Measurements from ENCODE around the gene THSD7A.

The THSD7A gene

DNA sequence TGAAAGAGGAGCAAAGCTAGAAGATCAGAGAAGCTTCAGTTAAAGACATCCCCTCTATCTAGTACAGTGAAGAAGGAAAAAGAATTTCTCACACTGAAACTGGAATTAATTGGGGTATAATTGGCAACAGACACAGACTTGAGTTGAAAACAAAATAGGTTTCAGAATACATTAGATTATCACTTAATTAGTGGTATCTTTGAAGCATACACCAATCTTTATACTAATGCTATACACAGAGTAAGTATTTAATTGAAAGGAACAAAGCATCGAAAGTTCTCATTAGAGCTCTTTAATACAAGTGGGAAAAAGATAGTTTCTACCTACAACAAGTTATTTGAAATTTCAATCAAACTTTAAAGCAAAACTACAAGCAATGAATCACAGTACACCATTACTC is 128.2 kb downstream of the THSD7A start:
- no peak for DNase-seq (ENCODE audit: low read depth in 2 of 2)

DNA sequence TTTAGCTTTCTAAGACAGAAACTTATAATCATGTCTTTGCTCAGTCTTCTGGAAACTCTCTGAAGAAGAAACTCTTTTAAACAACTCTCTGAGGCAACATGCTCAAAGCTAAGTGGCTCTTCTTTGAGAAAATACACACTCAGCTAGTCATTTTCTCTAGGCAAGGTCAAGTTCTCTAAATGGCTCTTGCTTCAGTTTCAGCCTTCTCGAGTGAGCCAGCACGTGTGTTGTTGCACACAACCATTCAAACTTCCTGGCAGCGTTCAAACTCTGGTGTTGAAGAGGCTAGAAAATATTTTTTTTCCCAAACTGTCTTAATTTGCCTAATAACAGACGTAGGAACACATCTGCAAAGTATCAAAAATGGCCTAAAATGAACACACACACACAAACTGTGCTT is 129.1 kb downstream of the THSD7A start:
- DNase-seq (ENCODE audit: low read depth in 2 of 2): no peak

DNA sequence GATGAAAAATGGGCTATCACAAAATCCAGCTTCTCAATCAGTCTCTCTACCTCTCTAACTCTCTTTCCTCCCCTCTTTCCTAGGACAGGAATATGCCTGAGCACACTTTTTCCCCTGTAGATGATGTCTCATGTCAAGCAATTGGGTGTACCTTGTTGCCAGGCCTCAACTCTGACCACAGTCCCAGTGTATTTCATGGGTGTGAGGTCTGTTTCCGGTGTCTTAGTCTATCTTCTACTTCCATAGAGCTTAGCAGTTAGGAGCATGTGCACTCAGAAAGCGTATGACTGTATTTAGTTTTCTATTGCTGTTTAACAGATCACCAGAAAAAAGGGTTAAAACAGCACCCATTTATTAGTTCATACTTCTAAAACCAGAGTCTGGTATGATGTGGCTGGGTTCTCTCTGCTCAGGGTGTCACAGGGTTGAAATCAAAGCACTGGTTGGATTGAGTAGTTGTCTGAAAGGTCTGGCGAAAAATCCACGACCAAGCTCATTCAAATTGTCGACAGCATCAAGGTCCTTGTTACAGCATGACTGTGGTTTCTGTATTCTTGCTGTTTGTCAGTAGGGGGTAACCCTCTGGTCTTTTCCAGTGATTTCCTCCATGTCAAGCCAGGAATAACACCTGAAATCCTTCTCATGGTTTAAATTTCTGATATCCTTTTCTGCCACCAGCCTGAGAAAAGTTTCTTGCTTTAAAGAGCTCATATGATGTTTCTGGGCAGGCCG is 130.0 kb downstream of the THSD7A start:
- no peak for DNase-seq (ENCODE audit: low read depth in 2 of 2)

DNA sequence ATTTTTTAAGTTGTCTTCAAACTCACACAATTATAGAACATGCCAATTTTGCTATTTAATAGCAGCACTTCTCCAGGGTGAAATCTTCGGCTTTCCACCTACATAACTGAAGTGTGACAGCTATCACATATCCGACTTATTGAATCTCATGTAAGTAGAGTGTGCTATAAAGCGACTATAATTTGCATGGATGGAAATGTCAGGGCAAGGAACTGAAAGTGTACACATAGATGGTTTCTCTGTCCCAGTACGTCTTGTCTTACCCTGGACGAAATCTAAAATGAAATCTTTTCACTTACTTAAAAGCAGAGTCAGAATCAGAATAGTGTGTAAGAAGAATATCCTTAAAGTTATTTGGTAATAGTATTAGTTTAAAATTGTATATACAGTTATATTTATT is 132.3 kb downstream of the THSD7A start:
- no peak for DNase-seq (ENCODE audit: low read depth in 2 of 2)

DNA sequence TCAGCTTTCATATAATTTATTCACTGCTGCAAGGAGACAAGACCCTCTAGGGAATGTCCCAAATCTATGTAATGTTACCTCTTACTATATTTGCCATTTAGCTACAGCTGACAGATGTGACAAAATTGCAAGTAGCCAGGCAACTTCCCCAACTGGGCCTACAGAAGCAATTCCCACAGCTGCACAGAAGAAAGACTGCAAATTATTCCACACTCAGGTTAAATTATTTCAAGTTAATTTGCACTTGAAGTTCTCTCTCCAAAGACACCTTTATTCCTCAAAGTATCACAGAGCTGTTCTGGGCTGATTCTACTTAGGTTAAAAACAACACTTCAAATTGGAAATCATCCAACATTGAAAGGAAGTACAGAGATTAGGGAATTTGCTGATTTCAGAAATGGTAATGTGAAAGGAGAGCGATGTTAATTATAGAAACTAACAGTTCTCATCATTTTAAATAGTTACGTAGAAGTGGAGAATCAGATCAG is 133.6 kb downstream of the THSD7A start:
- no peak for DNase-seq (ENCODE audit: low read depth in 2 of 2)

DNA sequence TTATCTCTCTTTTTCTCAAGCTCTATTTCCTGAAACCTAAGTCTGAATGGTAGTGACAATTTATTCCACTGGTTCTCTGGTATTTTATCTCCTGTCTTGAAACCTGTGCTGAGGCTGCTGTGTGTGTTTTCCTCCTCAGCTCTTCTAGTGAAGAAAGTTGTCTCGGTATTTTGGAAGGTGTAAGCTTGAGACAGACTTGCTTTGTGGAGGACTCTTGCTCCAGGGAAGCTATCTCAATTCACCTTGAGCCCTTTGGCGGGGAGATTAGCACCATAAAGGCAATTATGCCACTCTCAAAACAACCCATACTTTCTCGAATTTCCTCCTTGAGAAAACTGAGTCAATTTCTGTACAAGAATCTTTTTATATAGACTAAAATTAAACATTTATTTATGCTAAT is 141.6 kb downstream of the THSD7A start:
- no peak for DNase-seq (ENCODE audit: low read depth in 2 of 2)

DNA sequence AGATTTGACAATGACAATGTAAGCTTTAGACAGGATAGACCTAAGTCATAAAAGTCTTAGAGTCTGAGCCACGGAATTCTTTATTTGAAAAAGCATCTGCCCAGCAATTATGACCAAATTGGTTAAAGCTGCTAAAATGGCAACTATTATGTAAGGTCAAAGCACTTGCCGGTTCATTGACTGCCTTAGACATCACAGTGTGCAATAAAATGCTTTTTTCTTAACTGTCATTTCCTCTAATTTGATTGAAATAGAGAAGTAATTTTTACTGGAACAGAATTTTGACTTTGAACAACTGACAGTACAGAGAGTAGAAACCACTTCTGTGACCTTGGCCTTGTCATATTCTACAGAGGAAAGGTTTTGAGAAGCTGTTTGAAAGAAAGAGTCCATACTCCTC is 142.9 kb downstream of the THSD7A start:
- no peak for DNase-seq (ENCODE audit: low read depth in 2 of 2)

DNA sequence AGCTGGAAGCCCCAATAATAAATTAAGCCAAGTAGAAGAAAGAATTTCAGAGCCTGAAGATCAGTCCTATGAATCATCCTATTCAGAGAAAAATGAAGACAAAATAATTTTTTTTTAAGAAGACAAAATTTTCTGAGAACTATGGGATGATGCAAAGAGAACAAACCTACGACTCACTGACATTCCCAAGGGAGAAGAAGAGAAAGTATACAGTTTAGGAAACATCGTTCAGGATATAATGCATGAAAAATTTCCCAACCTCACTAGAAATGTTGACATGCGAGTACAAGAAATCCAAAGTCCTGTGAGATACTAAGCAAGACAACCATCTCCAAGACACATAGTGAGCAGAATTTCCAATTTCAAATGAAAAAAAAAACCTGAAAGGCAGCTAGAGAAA is 150.5 kb downstream of the THSD7A start:
- peak; percentile 24 to 35 for DNase-seq (ENCODE audit: low read depth in 2 of 2)

DNA sequence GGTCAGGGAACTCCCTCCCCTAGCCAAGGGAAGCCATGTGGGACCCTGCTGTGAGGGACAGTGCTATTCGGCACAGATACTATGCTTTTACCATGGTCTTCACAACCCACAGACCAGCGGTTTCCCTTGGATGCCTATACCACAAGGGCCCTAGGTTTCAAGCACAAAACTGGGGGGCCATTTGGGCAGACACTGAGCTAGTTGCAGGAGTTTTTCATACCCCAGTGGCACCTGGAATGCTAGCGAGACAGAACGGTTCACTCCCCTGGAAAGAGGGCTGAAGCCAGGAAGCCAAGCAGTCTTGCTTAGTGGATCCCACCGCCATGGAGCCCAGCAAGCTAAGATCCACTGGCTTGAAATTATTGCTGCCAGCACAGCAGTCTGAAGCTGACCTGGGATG is 156.8 kb downstream of the THSD7A start:
- no peak for DNase-seq (ENCODE audit: low read depth in 2 of 2)

DNA sequence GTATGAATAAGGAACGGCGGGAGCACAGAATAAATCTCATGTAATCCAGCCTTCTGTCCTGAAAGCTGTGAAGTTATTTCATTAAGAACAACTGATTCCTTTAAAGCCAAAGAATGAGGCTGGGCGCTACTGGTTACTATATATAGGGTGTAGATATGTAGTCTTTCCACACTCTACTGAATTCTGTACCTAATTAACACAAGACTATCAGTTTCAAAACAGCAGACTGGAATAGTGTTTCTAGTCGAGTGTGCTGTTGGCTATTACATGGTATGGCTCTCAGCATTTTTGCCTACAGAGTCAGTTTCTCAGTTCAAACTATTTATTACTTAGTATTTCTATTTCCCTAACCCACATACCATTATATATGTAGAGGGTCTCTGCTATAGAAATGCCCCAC is 163.3 kb downstream of the THSD7A start:
- DNase-seq (ENCODE audit: low read depth in 2 of 2): no peak

DNA sequence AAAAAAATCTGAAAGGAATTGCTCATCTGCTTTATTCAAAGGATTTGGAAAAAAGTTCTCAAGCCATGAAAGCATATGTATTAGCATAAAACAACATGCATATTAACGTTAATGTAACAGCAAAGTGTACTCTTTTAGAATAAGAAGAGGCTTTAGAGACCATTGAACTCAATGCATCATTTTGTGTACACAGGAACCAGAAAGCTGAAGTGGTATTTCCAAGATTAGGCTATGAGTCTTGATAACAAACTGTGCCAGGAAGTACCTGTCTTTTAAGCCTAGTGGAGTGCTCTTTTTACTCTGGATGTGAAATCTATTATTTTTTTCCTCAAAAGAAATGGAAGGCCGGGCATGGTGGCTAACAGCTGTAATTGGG is 164.2 kb downstream of the THSD7A start:
- no peak for DNase-seq (ENCODE audit: low read depth in 2 of 2)

DNA sequence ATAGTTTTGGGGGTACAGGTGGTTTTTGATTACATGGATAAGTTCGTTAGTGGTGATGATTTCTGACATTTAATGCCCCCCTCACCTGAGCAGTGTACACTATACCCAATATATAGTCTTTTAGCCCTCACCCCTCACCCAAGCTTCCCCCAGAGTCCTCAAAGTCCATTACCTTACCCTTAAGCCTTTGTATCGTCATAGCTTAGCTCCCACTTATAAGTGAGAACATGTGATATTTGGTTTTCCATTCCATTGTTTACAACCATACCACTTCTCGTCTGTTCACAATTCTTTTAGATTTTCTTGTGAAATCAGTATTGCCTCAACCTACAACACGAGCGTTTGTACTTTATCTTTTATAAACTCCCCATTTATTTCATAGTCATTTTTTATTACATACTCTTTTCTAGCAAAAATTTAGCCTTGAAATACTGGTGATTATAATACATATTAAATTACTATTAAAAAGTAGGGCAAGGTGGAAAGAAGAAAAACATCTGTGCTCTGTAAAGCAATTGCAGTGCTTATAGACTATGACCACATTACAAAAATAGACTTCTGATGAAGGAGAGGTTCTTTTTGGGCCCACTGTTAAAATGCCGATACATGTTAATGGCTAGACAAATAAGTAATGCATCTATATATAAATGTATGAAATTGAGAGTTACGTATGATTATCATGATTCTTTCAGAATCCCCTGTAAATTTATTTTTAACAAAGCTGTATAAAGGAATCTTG is 164.8 kb downstream of the THSD7A start:
- no peak for DNase-seq (ENCODE audit: low read depth in 2 of 2)

DNA sequence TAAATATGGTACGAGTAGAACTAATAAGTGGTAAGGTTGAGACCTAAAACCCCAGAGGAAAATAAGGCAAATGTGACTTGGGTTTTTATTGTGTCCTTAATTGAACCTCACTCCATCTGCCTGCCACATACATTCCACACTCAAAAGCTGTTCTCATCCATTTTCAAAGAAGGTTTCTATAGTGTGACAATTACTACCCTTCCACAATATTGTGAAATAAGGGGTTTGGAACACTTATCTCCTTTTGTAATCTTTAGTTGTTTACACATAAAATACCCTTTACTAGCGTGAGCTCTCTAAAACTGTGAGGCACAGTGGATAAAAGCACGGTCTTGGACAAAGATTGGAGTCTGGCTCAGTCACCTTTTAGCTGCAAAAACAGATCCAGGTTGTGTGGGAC is 166.6 kb downstream of the THSD7A start:
- DNase-seq (ENCODE audit: low read depth in 2 of 2): no peak

DNA sequence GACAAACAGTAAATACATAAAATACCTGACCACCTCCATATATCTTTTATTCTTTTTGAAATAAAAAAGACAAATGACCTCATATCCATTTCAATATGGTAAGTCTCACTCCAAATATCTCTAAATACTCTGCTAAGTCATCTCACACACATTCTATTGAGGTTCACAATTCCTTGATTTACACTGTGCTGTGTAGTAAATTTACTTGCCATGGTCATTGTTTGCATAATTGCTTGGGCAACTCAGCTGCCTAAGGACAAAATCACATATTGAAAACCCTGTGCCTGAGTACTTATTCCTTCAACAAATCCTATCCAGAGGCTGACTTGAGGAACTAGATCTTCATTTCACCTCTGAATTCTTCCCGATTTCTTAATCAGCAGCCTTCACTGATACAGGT is 176.4 kb downstream of the THSD7A start:
- no peak for DNase-seq (ENCODE audit: low read depth in 2 of 2)

DNA sequence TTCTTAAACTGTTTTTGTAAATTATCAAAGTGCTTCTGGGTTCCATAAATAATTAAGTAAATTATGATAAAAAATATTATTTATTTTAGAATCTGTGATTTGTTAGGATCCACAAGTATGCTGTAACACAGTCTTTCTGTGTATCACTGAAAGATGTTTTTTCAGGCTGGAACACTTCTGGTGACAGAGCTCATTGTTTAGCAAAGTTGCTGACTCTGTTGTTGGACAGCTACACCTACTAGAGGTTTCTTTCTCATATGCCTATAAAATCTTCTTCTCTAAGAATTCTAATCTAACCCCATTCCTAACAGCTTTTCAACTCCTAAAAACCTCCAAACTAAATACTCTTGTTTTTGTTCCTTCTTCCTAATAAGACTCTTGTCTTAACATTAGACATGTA is 176.8 kb downstream of the THSD7A start:
- DNase-seq (ENCODE audit: low read depth in 2 of 2): no peak

DNA sequence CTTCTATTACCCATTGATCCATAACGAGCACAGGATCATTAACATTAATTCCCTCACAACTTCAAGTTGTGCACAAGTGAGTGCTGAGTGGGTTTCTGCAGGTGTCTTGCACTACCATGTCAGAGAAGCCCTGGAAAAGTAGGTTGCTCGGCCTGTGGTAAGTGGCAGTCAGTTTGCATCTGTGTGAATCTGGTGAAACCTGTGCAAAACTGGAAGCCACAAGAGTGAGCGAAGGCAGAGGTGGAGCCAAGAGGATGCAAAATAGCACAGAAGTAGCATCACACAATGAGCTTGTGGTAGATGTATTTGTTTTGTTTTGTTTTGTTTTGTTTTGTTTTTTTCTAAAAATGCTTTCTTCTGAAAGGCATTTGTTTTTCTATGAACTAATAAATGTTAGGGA is 181.5 kb downstream of the THSD7A start:
- DNase-seq (ENCODE audit: low read depth in 2 of 2): no peak

DNA sequence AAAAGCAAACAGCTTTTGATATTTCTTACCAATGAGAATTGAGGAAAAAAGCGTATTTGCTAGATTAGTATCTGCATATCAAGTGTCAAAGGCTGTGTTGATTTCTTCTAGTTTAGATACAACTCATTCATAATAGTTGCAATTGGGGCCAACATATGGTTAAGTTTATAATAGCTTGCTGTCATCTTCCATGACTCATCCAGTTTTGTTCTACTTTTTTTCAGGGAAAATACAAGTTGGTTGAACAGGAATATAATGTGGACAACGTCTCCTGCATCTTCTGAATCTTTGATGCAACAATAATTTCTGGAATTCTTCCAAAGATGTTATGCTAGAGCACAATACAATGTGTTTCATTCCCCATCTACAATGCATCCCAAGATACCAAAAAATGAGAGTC is 182.0 kb downstream of the THSD7A start:
- DNase-seq (ENCODE audit: low read depth in 2 of 2): no peak

DNA sequence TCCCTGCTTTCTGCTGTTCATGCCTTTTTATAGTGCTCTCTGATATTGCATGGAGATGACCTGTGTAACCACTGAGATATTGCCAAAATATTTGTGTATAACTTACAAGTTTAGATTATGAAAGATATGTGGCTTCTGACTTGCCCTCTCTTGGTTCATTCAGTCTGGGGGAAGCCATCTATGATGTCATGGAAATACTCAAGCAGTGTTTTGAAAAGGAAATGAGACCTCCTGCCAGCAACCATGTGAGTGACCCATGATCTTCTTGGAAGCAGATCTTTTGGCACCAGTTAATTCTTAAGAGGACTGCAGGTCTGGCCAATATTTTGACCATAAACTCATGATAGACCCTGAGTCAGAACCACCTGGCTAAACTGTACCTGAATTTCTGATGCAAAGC is 183.0 kb downstream of the THSD7A start:
- DNase-seq (ENCODE audit: low read depth in 2 of 2): no peak

DNA sequence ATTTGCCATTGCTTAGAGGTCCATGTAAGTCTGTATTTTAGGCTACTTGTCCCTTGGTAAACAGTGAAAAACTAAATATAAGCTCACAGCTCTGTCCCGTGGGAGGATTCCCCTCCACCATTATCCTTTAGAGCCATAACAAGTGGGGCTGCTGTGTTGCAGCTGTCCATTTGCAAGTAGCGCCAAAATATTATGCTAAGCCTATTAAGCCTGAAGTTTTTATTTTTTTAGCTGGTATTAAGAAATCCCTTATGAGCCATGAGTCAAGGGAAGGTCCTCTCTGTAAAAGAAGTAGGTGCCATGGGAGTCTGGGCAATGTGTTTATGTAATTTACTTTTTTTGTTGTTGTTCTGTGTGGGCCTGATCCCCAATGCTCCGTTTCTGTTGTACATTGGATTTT is 183.9 kb downstream of the THSD7A start:
- no peak for DNase-seq (ENCODE audit: low read depth in 2 of 2)

DNA sequence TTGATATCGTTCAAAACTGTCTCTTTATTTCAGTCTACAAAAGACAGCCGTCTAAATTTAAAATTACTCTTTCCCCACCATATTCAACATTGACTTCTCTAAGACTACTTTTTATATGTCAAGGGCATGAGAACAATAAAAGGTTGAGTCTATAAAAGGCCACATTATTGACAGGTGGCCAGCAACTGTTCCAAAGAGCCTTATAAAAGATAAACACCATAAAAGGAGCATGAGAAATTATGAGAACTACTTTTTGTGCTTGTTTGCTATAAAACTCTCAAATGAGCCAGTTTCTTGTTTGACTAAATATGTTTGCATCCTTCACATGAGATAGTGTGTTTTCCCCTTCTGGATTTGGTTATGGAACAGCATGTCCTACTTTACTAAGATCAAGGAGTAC is 189.2 kb downstream of the THSD7A start:
- DNase-seq (ENCODE audit: low read depth in 2 of 2): no peak

DNA sequence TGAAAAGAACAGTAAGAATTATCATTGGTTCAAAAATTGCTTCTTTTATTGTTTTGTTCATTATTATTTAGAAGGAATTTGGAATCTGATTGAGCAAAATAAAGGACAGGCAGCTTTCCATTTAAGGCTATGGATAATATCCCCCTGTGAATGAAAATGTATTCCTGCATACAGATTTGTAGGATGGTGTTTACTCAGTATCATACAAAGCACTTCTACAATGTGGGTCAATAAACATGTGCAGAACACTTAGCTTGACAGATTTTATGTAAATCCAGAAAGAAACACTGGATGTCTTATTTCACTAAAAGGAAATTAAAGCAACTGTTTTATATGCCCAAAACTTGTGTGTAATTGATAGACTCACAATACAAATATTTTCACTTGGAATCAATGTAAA is 189.7 kb downstream of the THSD7A start:
- no peak for DNase-seq (ENCODE audit: low read depth in 2 of 2)

DNA sequence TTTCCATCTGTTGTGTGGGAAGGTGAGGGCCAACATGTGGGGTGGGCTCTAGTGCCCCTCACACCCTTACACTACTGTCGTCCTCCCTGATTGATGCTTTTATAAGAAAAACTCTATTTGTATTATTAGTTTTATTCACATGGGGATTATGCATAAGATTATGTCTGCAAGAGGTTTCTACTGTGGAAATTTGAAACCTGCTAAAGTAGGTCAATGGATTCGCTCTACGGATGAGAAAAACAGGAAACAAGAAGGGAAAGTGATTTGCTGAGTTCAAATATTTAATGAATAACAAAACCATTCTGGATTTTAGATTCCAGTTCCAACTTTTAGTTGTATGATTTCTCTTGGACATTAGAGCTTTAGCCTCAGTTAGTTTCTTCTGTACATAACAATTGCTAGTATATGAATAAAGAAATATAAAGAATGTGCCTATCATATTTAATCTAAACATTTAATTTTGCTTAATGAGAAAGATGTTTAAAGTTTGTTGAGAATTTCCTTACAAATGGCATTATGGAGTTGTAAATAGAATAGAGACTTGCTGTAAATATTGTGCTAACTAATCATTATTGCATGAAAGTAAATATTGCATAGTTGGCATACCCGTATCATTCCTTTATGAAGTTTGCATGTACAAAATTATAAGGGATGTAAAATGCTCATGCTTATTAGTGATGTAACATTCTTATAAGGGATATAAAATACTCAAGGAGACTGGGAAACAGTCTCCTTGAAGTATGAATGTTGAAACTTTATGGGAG is 193.8 kb downstream of the THSD7A start:
- DNase-seq (ENCODE audit: low read depth in 2 of 2): no peak

DNA sequence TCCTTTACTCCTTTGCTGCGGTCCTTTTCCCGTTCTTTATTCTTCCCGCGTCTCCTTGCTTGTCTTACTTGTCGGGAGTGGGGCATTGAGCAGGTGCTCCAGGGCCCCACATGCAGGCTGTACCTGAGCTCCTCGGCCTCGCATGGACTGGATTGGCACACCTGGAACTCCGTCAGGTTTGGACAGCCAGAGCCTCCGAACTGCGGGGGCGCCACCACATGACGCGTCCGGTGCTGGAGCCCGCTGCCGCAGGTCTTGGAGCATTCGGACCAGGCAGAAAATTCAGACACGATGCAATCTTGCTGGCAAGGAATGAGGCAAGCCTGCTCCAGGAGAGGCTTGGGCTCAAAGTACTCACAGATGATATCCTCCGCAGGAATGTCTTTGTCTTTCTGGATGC is 195.7 kb downstream of the THSD7A start:
- no peak for DNase-seq (ENCODE audit: low read depth in 2 of 2)

All from fibroblast of skin of left biceps (primary cell).